ENCODE results near the gene LYG2. TPM values are rescaled to one million over a fixed set of nuclear protein-coding genes. Genes with fewer than 3 reads are reported as not detected.
"Not testable (repeated sequence)": the region's sequence is repeated elsewhere in the genome, so short reads cannot be mapped to it uniquely, and the experiment has no call there.

LYG2 gene
- total RNA-seq, 4 donors from 2014 or later: not detected

GRCh38 chr2:99240431-99240830 lies 15.0 kb downstream of the LYG2 start:
- DNase-seq: no peak
- intact Hi-C loops (cut with DNase I; ENCODE audit: low total_unique reads): no loop called here

GRCh38 chr2:99238599-99238998 lies 16.9 kb downstream of the LYG2 start:
- H3K9me3 ChIP-seq: no peaks in the 10 kb centered on the region
- no peak overlapping the region for H3K27ac ChIP-seq
- no peak for DNase-seq
- no peak for TF ChIP-seq POLR2A (IDR thresholded peaks at IDR 0.05)
- TF ChIP-seq, protein P1, sequence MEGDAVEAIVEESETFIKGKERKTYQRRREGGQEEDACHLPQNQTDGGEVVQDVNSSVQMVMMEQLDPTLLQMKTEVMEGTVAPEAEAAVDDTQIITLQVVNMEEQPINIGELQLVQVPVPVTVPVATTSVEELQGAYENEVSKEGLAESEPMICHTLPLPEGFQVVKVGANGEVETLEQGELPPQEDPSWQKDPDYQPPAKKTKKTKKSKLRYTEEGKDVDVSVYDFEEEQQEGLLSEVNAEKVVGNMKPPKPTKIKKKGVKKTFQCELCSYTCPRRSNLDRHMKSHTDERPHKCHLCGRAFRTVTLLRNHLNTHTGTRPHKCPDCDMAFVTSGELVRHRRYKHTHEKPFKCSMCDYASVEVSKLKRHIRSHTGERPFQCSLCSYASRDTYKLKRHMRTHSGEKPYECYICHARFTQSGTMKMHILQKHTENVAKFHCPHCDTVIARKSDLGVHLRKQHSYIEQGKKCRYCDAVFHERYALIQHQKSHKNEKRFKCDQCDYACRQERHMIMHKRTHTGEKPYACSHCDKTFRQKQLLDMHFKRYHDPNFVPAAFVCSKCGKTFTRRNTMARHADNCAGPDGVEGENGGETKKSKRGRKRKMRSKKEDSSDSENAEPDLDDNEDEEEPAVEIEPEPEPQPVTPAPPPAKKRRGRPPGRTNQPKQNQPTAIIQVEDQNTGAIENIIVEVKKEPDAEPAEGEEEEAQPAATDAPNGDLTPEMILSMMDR (IDR thresholded peaks at IDR 0.05): no peak
- no peaks in the 10 kb centered on the region for H3K36me3 ChIP-seq
- H3K4me3 ChIP-seq: no peak overlapping the region
- intact Hi-C loops (cut with DNase I; ENCODE audit: low total_unique reads): no loop called here
- no peaks in the 10 kb centered on the region for H3K27me3 ChIP-seq
- H3K4me1 ChIP-seq: no peaks in the 10 kb centered on the region

More at GRCh38 chr2:99240431-99240830, 15.0 kb downstream of the LYG2 start:
- H3K36me3 ChIP-seq: no peaks in the 10 kb centered on the region
- H3K4me1 ChIP-seq: no peaks in the 10 kb centered on the region
- no peaks in the 10 kb centered on the region for H3K27me3 ChIP-seq
- no peak overlapping the region for H3K4me3 ChIP-seq
- no peak overlapping the region for H3K27ac ChIP-seq
- TF ChIP-seq, protein P1 (IDR thresholded peaks at IDR 0.05): no peak
- H3K9me3 ChIP-seq: no peaks in the 10 kb centered on the region

GRCh38 chr2:99233177-99233576 lies 22.3 kb downstream of the LYG2 start:
- H3K4me1 ChIP-seq; H3K9me3 ChIP-seq; H3K36me3 ChIP-seq; H3K27me3 ChIP-seq; DNase-seq; H3K27ac ChIP-seq; H3K4me3 ChIP-seq; intact Hi-C loops (cut with DNase I; ENCODE audit: low total_unique reads): not testable (repeated sequence)

DNA sequence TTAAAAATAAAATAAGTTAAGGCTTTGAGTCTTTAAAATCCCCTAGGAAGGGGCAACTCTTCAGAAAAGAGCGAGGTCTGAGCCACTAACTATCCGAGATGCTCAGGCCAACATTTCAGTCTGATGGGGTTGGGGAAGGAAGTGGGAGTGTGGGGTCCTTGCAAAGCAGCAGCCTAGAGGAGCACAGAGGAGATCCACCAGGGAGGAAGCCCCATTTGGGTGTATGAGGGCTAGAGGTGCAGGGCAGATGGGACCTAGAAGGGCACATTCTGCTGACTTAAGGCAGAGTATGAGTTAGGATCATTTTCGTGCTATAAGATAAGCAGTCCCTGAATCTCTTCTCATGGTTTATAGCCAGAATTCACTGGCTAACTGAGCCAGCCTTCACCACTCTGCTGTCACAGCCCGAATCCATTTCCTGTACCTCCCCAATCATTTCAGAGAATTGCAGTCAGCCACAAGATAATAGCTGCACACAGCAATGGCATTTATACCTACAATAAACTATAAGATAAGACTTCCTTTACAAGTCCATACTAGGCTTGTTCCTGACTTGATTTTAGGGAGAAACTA lies 37.5 kb downstream of the LYG2 start:
- Histone ChIP-seq H3K4me1 (no peaks in the 10 kb centered on the region), H3K4me3 (no peak overlapping the region), H3K27ac (no peak overlapping the region), H3K27me3 (no peaks in the 10 kb centered on the region), H3K36me3 (no peaks in the 10 kb centered on the region), H3K9me3 (no peaks in the 10 kb centered on the region)
- no peak for TF ChIP-seq POLR2A (IDR thresholded peaks at IDR 0.05)
- TF ChIP-seq, protein P1 (IDR thresholded peaks at IDR 0.05): no peak
- intact Hi-C loops (cut with DNase I; ENCODE audit: low total_unique reads): no loop called here
- no peak for DNase-seq

- no peak overlapping the region for H3K4me3 ChIP-seq
- no peaks in the 10 kb centered on the region for H3K36me3 ChIP-seq
- TF ChIP-seq, protein P1 (IDR thresholded peaks at IDR 0.05): no peak
- no peak for TF ChIP-seq POLR2A (IDR thresholded peaks at IDR 0.05)
- no peak for DNase-seq
- H3K27ac ChIP-seq: no peak overlapping the region
- no peaks in the 10 kb centered on the region for H3K9me3 ChIP-seq
- intact Hi-C loops (cut with DNase I; ENCODE audit: low total_unique reads): no loop called here
- no peaks in the 10 kb centered on the region for H3K4me1 ChIP-seq
- H3K27me3 ChIP-seq: no peaks in the 10 kb centered on the region
Measured at GRCh38 chr2:99216096-99216495, 39.4 kb downstream of the LYG2 start.

GRCh38 chr2:99205491-99205890 lies 50.0 kb downstream of the LYG2 start:
- no peak overlapping the region for H3K27ac ChIP-seq
- TF ChIP-seq POLR2A (IDR thresholded peaks at IDR 0.05): no peak
- TF ChIP-seq, protein P1 (IDR thresholded peaks at IDR 0.05): no peak
- intact Hi-C loops (cut with DNase I; ENCODE audit: low total_unique reads): no loop called here
- no peaks in the 10 kb centered on the region for H3K27me3 ChIP-seq
- no peak for DNase-seq
- H3K4me3 ChIP-seq: no peak overlapping the region
- H3K9me3 ChIP-seq: no peaks in the 10 kb centered on the region
- no peaks in the 10 kb centered on the region for H3K4me1 ChIP-seq
- no peaks in the 10 kb centered on the region for H3K36me3 ChIP-seq
